ENCODE data around the gene FZR1. TPM values are rescaled to one million over a fixed set of nuclear protein-coding genes. Genes with fewer than 3 reads are reported as not detected.

FZR1 gene
- total RNA-seq, 4 donors from 2014 or later = 29.1 to 107 (median 35.3) TPM

DNA sequence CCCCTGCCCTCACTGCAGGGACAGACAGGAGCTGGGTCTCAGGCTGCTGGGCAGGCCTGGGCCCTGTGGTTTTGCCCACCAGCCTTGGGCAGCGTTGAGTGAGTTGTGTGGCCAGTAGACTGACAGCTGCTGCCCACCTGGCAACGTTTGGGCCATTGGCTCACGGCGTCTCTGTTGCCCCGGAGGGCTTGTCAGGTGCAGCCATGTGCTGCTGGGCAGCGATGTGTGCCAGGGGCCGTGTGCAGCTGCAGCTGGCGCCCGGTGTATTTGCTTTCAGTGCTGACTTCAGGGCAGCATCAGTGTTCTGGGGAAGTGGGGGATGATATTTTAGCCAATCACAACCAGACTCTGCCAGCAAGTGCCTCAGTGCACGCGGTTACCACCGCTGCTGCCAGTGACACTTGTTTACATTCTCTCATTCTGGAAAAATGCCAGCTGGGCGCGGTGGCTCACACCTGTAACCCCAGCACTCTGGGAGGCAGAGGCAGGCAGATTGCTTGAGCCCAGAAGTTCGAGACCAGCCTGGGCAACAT, 10.6 kb downstream of the FZR1 start:
- H3K4me1 ChIP-seq = peaks cover 0 to 23% (median 6%) of the 10 kb centered on the region in 4 donors
- DNase-seq = peak; percentile 58
- 33 to 45% methylated on average over 4 to 15 of the region's 15 CpGs for WGBS, 2 donors (ENCODE audit: low coverage in 1 of 2)
- H3K4me3 ChIP-seq = no peak overlapping the region
- no peaks in the 10 kb centered on the region for H3K9me3 ChIP-seq
- TF ChIP-seq EP300 (IDR thresholded peaks at IDR 0.05; ENCODE audit: low read depth) (no peak), POLR2A (IDR thresholded peaks at IDR 0.05) (no peak), POLR2AphosphoS5 (IDR thresholded peaks at IDR 0.05) (no peak)
- TF ChIP-seq, protein P1, sequence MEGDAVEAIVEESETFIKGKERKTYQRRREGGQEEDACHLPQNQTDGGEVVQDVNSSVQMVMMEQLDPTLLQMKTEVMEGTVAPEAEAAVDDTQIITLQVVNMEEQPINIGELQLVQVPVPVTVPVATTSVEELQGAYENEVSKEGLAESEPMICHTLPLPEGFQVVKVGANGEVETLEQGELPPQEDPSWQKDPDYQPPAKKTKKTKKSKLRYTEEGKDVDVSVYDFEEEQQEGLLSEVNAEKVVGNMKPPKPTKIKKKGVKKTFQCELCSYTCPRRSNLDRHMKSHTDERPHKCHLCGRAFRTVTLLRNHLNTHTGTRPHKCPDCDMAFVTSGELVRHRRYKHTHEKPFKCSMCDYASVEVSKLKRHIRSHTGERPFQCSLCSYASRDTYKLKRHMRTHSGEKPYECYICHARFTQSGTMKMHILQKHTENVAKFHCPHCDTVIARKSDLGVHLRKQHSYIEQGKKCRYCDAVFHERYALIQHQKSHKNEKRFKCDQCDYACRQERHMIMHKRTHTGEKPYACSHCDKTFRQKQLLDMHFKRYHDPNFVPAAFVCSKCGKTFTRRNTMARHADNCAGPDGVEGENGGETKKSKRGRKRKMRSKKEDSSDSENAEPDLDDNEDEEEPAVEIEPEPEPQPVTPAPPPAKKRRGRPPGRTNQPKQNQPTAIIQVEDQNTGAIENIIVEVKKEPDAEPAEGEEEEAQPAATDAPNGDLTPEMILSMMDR (IDR thresholded peaks at IDR 0.05) = no peak
- H3K27ac ChIP-seq = no peak overlapping the region
- no peaks in the 10 kb centered on the region for H3K36me3 ChIP-seq
- in situ Hi-C loops (cut with MboI; ENCODE audit: low pct_ligation_motif_present in 1 of 4, low pct_unique_long_range_greater_than_20kb in 1 of 4, low sequenced_read_pairs in 3 of 4) = no loop called here
- H3K27me3 ChIP-seq = no peaks in the 10 kb centered on the region
- intact Hi-C loops (cut with DNase I; ENCODE audit: low total_unique reads) = no loop called here

DNA sequence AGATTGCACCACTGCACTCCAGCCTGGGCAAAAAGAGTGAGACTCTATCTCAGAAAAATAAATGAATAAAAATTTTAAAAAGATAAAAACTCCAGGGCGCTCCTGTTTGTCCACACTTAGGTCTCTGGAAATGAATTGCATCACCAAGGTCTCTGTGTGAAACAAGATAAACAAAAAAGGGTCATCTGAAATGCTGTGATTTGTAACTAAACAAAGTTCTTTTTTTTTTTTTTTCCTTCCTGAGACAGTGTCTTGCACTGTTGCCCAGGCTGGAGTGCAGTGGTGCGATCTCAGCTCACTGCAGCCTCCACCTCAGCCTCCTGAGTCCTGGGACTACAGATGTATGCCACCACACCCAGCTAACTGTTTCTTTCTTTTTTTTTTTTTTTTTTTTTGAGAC, 11.5 kb downstream of the FZR1 start:
- no peaks in the 10 kb centered on the region for H3K27me3 ChIP-seq
- H3K4me1 ChIP-seq = peaks cover 0 to 23% (median 6%) of the 10 kb centered on the region in 4 donors
- in situ Hi-C loops (cut with MboI; ENCODE audit: low pct_ligation_motif_present in 1 of 4, low pct_unique_long_range_greater_than_20kb in 1 of 4, low sequenced_read_pairs in 3 of 4) (no loop called here), intact Hi-C loops (cut with DNase I; ENCODE audit: low total_unique reads) (no loop called here)
- no peaks in the 10 kb centered on the region for H3K36me3 ChIP-seq
- no peak overlapping the region for H3K27ac ChIP-seq
- no peak overlapping the region for H3K4me3 ChIP-seq
- no peak for TF ChIP-seq POLR2A (IDR thresholded peaks at IDR 0.05)
- TF ChIP-seq, protein P1 (IDR thresholded peaks at IDR 0.05) = no peak
- TF ChIP-seq EP300 (IDR thresholded peaks at IDR 0.05; ENCODE audit: low read depth) = no peak
- no peak for TF ChIP-seq POLR2AphosphoS5 (IDR thresholded peaks at IDR 0.05)
- no peaks in the 10 kb centered on the region for H3K9me3 ChIP-seq
- DNase-seq = no peak
- 89 to 90% methylated on average over 1 to 2 of the region's 2 CpGs for WGBS, 2 donors (ENCODE audit: low coverage in 1 of 2)

DNA sequence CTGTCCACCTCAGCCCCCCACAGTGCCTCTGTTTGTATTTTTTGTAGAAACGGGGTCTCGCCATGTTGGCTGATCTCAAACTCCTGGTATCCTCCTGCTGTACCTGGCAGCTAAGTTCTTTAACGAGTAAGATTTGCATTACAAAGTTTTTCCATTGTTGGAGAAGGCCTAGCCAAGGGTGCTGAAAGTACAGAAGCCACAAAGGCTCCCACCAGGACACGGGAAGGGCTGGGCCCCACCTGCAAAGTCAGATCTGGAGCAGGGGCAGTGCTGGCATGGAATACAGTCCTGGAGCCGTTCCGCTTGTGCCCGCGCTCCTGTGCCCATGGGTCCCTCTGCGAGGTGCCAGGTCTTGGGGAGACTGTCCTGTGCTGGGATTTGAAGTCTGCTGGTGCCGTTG, 12.1 kb downstream of the FZR1 start:
- H3K4me1 ChIP-seq = peaks cover 0 to 23% (median 6%) of the 10 kb centered on the region in 4 donors
- intact Hi-C loops (cut with DNase I; ENCODE audit: low total_unique reads) (no loop called here), in situ Hi-C loops (cut with MboI; ENCODE audit: low pct_ligation_motif_present in 1 of 4, low pct_unique_long_range_greater_than_20kb in 1 of 4, low sequenced_read_pairs in 3 of 4) (no loop called here)
- H3K36me3 ChIP-seq = peaks cover 0 to 2% (median 0%) of the 10 kb centered on the region in 4 donors
- TF ChIP-seq, protein P1 (IDR thresholded peaks at IDR 0.05) = no peak
- no peak for TF ChIP-seq POLR2A (IDR thresholded peaks at IDR 0.05)
- TF ChIP-seq EP300 (IDR thresholded peaks at IDR 0.05; ENCODE audit: low read depth) = no peak
- no peak for TF ChIP-seq POLR2AphosphoS5 (IDR thresholded peaks at IDR 0.05)
- H3K27me3 ChIP-seq = no peaks in the 10 kb centered on the region
- no peak for DNase-seq
- 88% methylated on average over 10 of the region's 10 CpGs; no CpG with 5 or more reads in 1 of the 2 donors for WGBS, 2 donors (ENCODE audit: low coverage in 1 of 2)
- H3K9me3 ChIP-seq = no peaks in the 10 kb centered on the region
- H3K27ac ChIP-seq = no peak overlapping the region
- no peak overlapping the region for H3K4me3 ChIP-seq

DNA sequence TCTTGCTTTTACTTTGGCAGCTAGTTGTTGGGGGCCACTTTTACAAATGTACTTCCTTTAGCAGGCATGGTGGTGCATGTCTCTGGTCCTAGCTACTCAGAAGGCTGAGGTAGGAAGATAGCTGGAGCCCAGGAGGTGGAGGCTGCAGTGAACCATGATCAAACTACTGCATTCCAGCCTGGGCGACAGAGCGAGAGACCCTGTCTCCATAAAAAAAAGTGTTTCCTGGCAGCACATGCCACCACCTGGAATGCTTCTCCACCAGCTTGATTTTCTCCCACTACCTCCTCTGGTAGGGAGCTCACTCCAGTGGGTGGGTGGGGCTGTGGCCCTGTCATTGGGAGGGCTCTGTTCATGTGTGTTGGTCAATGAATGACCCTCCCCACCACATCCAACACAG, 12.5 kb downstream of the FZR1 start:
- H3K27ac ChIP-seq = no peak overlapping the region
- 83% methylated on average over 2 of the region's 2 CpGs; no CpG with 5 or more reads in 1 of the 2 donors for WGBS, 2 donors (ENCODE audit: low coverage in 1 of 2)
- H3K9me3 ChIP-seq = no peaks in the 10 kb centered on the region
- no peak for TF ChIP-seq EP300 (IDR thresholded peaks at IDR 0.05; ENCODE audit: low read depth)
- no peak for TF ChIP-seq POLR2A (IDR thresholded peaks at IDR 0.05)
- no peak for TF ChIP-seq POLR2AphosphoS5 (IDR thresholded peaks at IDR 0.05)
- TF ChIP-seq, protein P1 (IDR thresholded peaks at IDR 0.05) = no peak
- no peak for DNase-seq
- peaks cover 0 to 23% (median 6%) of the 10 kb centered on the region in 4 donors for H3K4me1 ChIP-seq
- no peaks in the 10 kb centered on the region for H3K27me3 ChIP-seq
- in situ Hi-C loops (cut with MboI; ENCODE audit: low pct_ligation_motif_present in 1 of 4, low pct_unique_long_range_greater_than_20kb in 1 of 4, low sequenced_read_pairs in 3 of 4) = no loop called here
- H3K4me3 ChIP-seq = no peak overlapping the region
- intact Hi-C loops (cut with DNase I; ENCODE audit: low total_unique reads) = no loop called here
- H3K36me3 ChIP-seq = peaks cover 0 to 6% (median 0%) of the 10 kb centered on the region in 4 donors

All from transverse colon (tissue), 4 donors.